GM19452 (cell line): ENCODE results near the gene ADARB1.
"Not testable (repeated sequence)": the region's sequence is repeated elsewhere in the genome, so short reads cannot be mapped to it uniquely, and the experiment has no call there.

Source experiments
- ATAC-seq: cut with Tn5 transposase; IDR thresholded peaks from one replicate; pipeline ENCODE4 v1.9.1; 2021; ENCODE audit not compliant: unreplicated experiment

ADARB1 gene

DNA sequence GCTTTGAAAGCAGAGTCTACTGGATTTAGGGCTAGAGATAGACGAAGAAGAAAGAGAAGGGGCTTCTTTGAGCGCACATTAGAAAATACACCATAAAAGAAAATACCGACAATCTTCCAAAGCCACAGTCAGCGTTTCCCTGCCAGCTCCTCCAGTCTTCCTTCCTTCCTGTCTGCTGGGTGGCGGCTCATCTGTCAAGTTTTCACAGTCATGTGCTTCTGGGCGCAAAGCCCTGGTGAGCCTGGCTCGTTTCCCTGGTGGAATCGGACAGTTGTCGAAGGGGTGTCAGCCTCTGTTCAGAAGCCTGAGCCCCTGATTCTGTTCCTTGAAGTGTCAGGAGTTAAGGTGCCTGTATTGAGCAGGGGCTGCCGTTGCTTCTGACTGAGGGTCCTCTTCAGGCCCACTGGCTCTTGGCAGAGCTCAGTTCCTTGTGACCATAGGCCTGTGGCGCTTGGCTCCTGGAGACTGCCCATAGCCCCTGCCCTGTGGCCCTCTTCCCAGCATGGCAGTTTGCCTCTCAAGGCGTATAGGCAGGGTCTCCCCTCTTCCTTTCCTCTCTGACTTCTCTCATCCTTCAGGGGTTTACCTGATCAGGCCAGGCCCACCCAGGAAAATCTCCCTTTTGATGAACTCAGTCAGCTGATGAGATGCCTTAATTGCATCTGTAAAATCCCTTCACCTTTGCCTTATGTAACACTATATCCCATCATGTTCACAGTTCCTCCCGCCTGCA, 58.6 kb downstream of the ADARB1 start:
- no peak for ATAC-seq

DNA sequence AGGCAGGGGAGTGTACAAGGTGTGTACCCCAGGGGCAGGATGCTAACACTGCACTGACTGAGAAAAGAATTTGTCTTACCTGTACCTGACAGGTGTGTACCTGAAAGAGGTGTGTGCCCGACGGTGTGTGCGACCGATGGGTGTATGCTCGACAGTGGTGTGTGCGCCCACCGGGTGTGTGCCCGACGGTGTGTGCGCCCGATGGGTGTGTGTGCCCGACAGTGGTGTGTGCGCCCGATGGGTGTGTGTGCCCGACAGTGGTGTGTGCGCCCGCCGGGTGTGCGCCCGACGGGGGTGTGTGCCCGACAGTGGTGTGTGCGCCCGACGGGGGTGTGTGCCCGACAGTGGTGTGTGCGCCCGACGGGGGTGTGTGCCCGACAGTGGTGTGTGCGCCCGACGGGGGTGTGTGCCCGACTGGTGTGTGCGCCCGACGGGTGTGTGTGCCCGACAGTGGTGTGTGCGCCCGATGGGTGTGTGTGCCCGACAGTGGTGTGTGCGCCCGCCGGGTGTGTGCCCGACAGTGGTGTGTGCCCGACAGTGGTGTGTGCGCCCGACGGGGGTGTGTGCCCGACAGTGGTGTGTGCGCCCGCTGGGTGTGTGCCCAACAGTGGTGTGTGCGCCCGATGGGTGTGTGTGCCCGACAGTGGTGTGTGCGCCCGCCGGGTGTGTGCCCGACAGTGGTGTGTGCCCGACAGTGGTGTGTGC, 59.3 kb downstream of the ADARB1 start:
- ATAC-seq = not testable (repeated sequence)

GRCh38 chr21:45134279-45135076, 60.1 kb downstream of the ADARB1 start:
- ATAC-seq = no peak

GRCh38 chr21:45135122-45135521, 60.7 kb downstream of the ADARB1 start:
- ATAC-seq = no peak

DNA sequence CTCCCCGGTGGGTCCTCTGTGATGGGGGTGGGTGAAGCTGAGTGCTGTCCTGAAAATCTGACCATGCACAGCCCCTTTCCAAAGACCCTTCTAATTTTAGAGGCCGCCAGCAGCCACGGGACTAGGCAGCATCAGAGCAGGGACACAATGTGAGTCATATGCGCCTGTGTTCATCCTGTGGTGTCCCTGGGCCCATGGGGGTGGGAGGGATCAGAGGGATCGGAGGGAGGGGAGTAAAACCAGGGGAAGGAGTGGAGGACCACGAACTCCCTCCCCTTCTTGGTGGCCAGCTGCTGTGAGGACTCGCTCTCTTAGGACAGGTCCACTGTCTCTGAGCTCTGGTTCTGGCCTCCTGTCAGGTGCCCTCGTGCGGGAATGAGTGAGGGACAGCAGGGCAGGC, 61.5 kb downstream of the ADARB1 start:
- no peak for ATAC-seq

DNA sequence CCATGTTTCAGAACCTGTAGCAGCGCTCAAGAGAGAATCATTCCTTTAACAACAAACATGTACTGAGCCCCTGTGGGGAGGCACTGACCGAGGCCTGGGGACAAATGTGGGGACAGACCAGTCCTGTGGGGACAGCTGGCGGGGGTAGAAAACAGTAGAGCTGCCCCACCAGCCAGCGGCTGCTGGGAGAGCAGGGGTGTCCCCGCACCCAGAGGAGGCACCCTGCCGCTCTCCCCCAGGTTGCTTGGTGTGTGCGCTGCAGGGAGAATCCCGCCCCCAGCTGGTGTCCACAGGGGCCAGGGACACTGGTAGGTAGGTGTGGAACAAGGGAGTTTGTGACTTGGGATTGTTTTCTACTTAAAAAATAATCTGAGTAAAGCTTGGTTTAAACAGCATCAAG, 62.1 kb downstream of the ADARB1 start:
- ATAC-seq = no peak

DNA sequence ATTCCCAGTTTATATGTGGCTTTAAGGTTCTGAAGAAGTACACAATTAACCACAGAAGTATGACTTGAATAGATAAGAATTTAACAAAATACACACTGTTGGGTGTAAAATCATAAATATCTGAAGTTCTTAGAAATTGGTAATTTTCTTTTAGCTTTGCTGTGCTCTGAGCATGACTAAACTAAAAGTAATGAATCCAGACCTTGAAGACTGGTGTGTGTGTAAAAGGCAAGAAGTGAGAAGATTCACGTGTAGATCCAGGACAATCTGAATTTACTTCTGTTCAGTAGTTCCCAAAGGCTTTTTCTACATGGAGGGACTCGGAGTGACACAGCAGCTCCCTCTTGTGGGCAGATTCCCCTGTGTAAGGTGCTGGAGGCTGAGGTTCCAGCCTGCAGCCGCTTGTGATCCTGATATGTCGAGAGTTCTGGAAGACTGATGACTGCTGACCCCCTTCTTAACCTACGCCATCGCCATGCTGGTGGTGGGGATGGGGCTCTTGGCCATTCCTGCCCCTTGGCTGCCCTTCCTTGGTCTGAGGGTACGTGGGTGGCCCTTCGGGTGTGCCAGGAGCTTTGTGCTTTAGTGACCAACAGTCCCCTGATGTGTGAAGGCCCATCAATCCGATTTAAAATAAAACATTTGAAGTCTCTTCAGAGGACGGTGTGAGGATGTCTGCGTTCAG, 62.7 kb downstream of the ADARB1 start:
- no peak for ATAC-seq

DNA sequence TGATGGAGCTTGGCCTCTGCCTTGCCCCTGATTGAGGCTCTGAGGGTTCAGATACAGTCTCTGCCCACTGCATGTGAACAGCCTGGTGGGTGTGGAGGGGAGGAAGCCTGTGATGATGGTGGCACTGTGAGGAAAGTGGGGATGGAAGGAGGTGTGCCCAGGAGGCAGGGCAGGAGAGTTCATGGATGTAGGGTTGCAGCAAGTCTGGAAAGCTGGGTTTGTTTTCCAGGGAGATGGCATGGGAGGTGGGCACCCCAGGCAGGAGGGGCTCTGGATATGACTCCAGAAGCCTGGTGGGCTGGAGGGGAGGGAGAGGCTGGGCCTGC, 63.2 kb downstream of the ADARB1 start:
- no peak for ATAC-seq

DNA sequence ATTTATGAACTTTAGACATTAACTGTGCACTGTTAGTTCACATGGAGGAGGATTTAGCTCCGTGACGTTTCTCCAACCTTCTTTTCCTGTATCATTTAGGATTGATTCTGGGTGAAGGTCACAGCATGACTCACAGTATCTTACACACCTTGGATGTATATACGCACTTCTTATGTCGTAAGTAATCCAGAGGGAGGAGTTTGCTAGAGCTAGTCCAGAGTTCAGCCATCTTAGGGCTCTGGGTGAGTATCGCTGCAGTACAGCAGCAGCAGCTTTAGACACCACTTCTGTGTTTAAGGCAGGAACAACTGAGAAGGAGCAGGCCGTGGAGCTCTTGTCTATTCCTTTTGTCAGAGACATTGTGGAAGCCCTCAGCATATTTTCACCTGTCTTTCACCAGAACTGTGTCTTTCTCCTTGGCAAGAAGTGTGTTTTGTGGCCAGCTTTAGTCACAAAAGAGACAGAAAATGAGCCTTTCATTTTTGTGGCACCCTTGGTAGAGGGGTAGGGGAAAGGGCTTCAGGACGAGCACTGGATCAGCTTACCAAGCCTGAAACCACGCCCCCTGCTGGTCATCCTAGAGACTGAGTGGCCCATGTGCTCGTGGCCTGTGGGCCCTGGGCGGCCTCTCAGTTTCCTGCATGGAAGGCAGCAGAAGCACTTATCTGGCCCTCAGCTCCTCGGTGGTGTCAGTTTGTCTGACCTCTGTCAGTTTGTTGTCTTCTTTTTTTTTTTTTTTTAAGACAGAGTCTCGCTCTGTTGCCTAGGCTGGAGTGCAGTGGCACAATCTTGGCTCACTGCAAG, 64.0 kb downstream of the ADARB1 start:
- no peak for ATAC-seq

- ATAC-seq = not testable (repeated sequence)
These were observed 64.6 kb downstream of the ADARB1 start for GRCh38 chr21:45139003-45139360.

DNA sequence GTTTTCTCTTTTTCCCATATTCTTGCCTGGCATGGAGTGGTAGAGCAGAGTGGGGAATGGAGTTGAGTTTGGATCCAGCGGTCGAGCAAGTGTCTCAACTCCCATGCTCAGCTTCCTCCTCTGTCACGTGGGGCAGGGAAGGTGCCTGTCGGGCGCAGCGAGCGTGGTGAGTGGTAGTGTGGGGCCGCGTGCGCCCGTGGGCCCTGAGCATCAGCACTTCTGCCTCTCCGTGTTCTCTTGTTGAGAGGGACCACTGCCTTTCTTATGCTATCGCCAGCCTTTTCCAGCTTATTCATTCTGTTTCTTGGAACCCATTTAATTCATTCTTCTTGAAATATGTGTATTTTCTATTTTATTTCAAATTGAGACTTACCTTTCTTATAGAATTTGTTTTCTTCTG, 65.1 kb downstream of the ADARB1 start:
- no peak for ATAC-seq

GRCh38 chr21:45140346-45140940, 66.1 kb downstream of the ADARB1 start:
- ATAC-seq = no peak

- ATAC-seq = not testable (repeated sequence)
These were observed 66.6 kb downstream of the ADARB1 start for GRCh38 chr21:45140944-45141343.

DNA sequence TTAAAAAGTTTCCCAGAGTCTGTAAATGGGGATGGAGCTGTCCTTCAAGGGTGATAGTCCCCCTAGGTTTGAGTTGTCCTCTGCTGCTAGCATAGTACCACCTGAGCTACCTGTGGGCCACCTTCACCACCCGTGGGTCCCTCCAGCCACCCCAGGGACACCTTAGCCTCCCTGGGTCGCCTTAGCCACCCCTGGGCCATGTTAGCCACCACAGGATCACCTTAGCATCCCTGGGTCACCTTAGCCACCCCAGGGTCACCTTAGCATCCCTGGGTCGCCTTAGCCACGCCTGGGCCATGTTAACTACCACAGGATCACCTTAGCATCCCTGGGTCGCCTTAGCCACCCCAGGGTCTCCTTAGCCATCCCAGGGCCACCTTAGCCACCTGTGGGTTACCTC, 67.1 kb downstream of the ADARB1 start:
- no peak for ATAC-seq

DNA sequence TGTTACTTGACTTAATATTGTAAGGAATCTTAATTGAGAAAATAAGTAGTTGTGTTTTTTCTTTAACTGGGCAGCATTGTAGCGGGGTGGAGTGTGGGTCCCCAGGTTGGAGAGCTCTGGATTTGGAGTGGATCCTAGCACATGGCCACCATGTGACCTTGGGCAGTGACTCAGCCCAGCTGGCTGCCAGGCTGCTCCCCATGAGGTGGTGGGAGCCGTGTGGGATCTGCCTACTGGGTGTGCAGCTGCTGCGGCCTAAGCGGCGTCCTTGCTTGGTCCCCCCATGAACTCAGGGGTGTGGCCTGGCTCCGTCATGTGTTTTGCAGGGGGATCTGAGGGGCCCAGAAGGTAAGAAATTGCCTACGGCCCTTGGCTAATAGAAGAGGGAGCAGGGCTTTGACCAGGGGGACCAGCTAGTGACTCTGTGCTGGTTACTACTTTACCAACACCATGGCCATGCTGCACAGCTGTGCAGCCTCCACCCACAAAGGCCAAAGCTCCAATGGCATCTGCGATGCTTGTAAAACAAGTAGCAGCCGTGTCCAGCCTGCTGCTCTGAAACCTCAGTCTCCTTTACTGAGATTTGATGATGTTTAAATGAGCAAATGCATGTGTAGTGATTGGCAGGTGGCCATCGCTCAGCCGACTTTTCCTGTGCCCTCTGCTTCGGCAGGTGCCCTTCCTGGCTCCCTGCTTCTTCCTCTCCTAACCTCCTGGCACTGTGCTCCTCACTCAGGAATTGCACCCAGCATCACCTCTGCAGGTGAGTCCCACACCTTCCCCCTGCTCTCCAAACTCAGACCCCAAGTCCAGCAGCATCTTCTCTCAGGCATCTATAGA, 68.3 kb downstream of the ADARB1 start:
- no peak for ATAC-seq

GRCh38 chr21:45143855-45144254, 69.5 kb downstream of the ADARB1 start:
- no peak for ATAC-seq

GRCh38 chr21:45145146-45145545, 70.8 kb downstream of the ADARB1 start:
- no peak for ATAC-seq

- ATAC-seq = not testable (repeated sequence)
These were observed 71.5 kb downstream of the ADARB1 start for GRCh38 chr21:45145846-45146245.

GRCh38 chr21:45146306-45146705, 71.9 kb downstream of the ADARB1 start:
- ATAC-seq = no peak
